A549 (cell line): ENCODE data around the gene MAPK6.
"Not testable (repeated sequence)": the region's sequence is repeated elsewhere in the genome, so short reads cannot be mapped to it uniquely, and the experiment has no call there.

Experiments used
- POLR2A ChIP-seq: IDR thresholded peaks from 2 replicates; pipeline ENCODE4 v1.6.1; 2012; ENCODE audit warnings: mild to moderate bottlenecking, low read length
- TF ChIP-seq, protein P1 (sequence below): fragments of >200 bp; sonication (Bioruptor Twin); formaldehyde crosslinking; IDR thresholded peaks from 3 replicates; pipeline ENCODE4 v1.5.1; 2016
- TF ChIP-seq, protein P2 (sequence below): fragments of 200-600 bp; sonication (generic); IDR thresholded peaks from 2 replicates; pipeline ENCODE4 v1.6.1; 2016; ENCODE audit warnings: antibody characterized with exemption, mild to moderate bottlenecking, moderate library complexity

DNA sequence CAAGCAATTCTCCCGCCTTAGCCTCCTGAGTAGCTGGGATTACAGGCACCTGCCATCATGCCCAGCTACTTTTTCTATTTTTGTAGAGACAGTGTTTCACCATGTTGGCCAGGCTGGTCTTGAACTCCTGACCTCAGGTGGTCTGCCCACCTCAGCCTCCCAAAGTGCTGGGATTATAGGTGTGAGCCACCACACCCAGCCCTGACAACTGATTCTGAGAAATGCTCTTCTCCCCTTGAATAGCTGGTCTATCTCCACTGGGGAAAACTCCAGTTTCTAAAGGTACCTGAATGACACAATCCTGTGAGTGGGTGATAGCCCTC lies 64.0 kb downstream of the MAPK6 start:
- TF ChIP-seq, protein P1, sequence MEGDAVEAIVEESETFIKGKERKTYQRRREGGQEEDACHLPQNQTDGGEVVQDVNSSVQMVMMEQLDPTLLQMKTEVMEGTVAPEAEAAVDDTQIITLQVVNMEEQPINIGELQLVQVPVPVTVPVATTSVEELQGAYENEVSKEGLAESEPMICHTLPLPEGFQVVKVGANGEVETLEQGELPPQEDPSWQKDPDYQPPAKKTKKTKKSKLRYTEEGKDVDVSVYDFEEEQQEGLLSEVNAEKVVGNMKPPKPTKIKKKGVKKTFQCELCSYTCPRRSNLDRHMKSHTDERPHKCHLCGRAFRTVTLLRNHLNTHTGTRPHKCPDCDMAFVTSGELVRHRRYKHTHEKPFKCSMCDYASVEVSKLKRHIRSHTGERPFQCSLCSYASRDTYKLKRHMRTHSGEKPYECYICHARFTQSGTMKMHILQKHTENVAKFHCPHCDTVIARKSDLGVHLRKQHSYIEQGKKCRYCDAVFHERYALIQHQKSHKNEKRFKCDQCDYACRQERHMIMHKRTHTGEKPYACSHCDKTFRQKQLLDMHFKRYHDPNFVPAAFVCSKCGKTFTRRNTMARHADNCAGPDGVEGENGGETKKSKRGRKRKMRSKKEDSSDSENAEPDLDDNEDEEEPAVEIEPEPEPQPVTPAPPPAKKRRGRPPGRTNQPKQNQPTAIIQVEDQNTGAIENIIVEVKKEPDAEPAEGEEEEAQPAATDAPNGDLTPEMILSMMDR: not testable (repeated sequence)
- TF ChIP-seq POLR2A: not testable (repeated sequence)
- TF ChIP-seq, protein P2, sequence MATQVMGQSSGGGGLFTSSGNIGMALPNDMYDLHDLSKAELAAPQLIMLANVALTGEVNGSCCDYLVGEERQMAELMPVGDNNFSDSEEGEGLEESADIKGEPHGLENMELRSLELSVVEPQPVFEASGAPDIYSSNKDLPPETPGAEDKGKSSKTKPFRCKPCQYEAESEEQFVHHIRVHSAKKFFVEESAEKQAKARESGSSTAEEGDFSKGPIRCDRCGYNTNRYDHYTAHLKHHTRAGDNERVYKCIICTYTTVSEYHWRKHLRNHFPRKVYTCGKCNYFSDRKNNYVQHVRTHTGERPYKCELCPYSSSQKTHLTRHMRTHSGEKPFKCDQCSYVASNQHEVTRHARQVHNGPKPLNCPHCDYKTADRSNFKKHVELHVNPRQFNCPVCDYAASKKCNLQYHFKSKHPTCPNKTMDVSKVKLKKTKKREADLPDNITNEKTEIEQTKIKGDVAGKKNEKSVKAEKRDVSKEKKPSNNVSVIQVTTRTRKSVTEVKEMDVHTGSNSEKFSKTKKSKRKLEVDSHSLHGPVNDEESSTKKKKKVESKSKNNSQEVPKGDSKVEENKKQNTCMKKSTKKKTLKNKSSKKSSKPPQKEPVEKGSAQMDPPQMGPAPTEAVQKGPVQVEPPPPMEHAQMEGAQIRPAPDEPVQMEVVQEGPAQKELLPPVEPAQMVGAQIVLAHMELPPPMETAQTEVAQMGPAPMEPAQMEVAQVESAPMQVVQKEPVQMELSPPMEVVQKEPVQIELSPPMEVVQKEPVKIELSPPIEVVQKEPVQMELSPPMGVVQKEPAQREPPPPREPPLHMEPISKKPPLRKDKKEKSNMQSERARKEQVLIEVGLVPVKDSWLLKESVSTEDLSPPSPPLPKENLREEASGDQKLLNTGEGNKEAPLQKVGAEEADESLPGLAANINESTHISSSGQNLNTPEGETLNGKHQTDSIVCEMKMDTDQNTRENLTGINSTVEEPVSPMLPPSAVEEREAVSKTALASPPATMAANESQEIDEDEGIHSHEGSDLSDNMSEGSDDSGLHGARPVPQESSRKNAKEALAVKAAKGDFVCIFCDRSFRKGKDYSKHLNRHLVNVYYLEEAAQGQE: not testable (repeated sequence)
